ENCODE data around the gene PTPRG.

GRCh38 chr3:61811652-61812051, 250.3 kb downstream of the PTPRG start:
- TF ChIP-seq, protein P1, sequence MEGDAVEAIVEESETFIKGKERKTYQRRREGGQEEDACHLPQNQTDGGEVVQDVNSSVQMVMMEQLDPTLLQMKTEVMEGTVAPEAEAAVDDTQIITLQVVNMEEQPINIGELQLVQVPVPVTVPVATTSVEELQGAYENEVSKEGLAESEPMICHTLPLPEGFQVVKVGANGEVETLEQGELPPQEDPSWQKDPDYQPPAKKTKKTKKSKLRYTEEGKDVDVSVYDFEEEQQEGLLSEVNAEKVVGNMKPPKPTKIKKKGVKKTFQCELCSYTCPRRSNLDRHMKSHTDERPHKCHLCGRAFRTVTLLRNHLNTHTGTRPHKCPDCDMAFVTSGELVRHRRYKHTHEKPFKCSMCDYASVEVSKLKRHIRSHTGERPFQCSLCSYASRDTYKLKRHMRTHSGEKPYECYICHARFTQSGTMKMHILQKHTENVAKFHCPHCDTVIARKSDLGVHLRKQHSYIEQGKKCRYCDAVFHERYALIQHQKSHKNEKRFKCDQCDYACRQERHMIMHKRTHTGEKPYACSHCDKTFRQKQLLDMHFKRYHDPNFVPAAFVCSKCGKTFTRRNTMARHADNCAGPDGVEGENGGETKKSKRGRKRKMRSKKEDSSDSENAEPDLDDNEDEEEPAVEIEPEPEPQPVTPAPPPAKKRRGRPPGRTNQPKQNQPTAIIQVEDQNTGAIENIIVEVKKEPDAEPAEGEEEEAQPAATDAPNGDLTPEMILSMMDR (IDR thresholded peaks at IDR 0.05; ENCODE audit: low read depth, low read length) = no peak
- TF ChIP-seq EZH2phosphoT487 (IDR thresholded peaks at IDR 0.05; ENCODE audit: low read depth) = no peak

Data from OCI-LY3 (cell line).